Measurements from ENCODE around the gene CBLB. TPM values are rescaled to one million over a fixed set of nuclear protein-coding genes. Genes with fewer than 3 reads are reported as not detected.

CBLB gene
- total RNA-seq, 4 donors from 2014 or later = 91.2 to 173 (median 158) TPM

- TF ChIP-seq, protein P1, sequence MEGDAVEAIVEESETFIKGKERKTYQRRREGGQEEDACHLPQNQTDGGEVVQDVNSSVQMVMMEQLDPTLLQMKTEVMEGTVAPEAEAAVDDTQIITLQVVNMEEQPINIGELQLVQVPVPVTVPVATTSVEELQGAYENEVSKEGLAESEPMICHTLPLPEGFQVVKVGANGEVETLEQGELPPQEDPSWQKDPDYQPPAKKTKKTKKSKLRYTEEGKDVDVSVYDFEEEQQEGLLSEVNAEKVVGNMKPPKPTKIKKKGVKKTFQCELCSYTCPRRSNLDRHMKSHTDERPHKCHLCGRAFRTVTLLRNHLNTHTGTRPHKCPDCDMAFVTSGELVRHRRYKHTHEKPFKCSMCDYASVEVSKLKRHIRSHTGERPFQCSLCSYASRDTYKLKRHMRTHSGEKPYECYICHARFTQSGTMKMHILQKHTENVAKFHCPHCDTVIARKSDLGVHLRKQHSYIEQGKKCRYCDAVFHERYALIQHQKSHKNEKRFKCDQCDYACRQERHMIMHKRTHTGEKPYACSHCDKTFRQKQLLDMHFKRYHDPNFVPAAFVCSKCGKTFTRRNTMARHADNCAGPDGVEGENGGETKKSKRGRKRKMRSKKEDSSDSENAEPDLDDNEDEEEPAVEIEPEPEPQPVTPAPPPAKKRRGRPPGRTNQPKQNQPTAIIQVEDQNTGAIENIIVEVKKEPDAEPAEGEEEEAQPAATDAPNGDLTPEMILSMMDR (IDR thresholded peaks at IDR 0.05; ENCODE audit: low read depth) = no peak
These were observed 80.2 kb downstream of the CBLB start for GRCh38 chr3:105788593-105788992.

DNA sequence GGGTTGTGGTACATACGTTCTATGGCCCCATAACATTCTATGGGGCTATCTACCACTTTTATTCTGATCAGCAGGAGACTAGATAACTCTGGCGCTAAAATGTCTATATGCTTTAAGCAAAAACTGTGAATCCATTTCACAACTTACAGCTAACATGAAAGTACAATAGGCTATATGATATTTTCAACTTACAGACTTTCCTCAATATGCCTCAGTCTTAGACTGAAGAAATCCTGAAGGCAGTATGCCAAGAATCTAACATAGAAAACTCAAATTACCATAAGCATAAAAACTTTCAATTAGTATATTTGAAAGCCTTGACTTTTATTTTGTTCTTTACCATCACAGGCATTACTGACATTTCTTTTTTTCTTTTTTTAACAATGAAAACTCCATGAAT lies 81.4 kb downstream of the CBLB start:
- TF ChIP-seq, protein P1 (IDR thresholded peaks at IDR 0.05; ENCODE audit: low read depth) = no peak

- TF ChIP-seq, protein P1 (IDR thresholded peaks at IDR 0.05; ENCODE audit: low read depth) = no peak
These were observed 81.8 kb downstream of the CBLB start for GRCh38 chr3:105786990-105787389.

GRCh38 chr3:105786241-105786640 lies 82.6 kb downstream of the CBLB start:
- TF ChIP-seq, protein P1 (IDR thresholded peaks at IDR 0.05; ENCODE audit: low read depth) = no peak

GRCh38 chr3:105785803-105786202 lies 83.0 kb downstream of the CBLB start:
- TF ChIP-seq, protein P1 (IDR thresholded peaks at IDR 0.05; ENCODE audit: low read depth) = no peak

- TF ChIP-seq, protein P1 (IDR thresholded peaks at IDR 0.05; ENCODE audit: low read depth) = no peak
These were observed 85.2 kb downstream of the CBLB start for GRCh38 chr3:105783631-105784030.

DNA sequence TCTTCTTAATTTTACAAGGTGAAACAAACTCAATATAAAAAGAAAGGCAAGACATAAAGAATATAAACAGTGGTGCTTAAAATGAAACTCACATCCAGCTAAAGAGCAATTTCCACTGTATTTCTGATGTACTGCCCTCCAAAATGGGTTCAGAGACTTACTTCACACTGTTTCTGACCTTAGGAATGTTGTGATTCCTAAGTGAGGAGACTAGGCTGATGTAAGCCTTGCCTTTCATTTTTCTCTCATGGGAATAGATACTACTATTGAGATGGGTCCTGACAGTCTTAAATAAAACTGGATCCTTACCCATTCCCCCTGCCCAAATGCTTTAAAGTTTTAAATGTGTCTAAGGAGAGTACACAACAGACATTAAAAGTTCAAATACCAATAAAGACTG lies 86.9 kb downstream of the CBLB start:
- TF ChIP-seq, protein P1 (IDR thresholded peaks at IDR 0.05; ENCODE audit: low read depth) = no peak
